PC-3 (cell line): Measurements from ENCODE around the gene MYO3B. TPM values are rescaled to one million over a fixed set of nuclear protein-coding genes. Genes with fewer than 3 reads are reported as not detected.

Experiments used
- ATAC-seq: fragments of 200-7000 bp; cut with Tn5 transposase; 2 replicates; pipeline ENCODE4 v1.9.1; 2020; ENCODE audit warnings: mild to moderate bottlenecking, moderate library complexity
- BruUV-seq: library from RNA; stranded (reverse); fragments of 400-500 nt; replicated peaks from 2 replicates; lab custom pipeline; 2021; lab: Mats Ljungman, UMichigan
- CTCF ChIA-PET: fragments of 300-600 bp; sonication (Branson Sonifier 250); formaldehyde crosslinking; loops from one replicate; lab custom pipeline; 2022; ENCODE audit warnings: antibody characterized with exemption; lab: Charles Lee
- POLR2A ChIA-PET: fragments of 300-600 bp; sonication (Branson Sonifier 250); formaldehyde crosslinking; loops from one replicate; lab custom pipeline; 2022; ENCODE audit warnings: antibody characterized with exemption; ENCODE audit not compliant: unreplicated experiment; lab: Charles Lee
- DNase-seq: peaks from one replicate; pipeline ENCODE4 v3.0.0-alpha.2; 2015
- H2AFZ ChIP-seq: fragments of 300-600 bp; sonication (generic); 2 replicates; pipeline ENCODE4 v1.6.0; 2016; ENCODE audit warnings: antibody characterized with exemption, low read length
- H3F3A ChIP-seq: fragments of 300-600 bp; sonication (generic); one replicate; pipeline ENCODE4 v1.6.0; 2017; ENCODE audit warnings: antibody characterized with exemption, low read length, control low read depth, mild to moderate bottlenecking; ENCODE audit not compliant: unreplicated experiment
- H3K27ac ChIP-seq: fragments of 300-600 bp; sonication (generic); 2 replicates; pipeline ENCODE4 v1.5.1; 2016; ENCODE audit warnings: mild to moderate bottlenecking, low read length
- H3K27me3 ChIP-seq: fragments of 300-600 bp; sonication (generic); 2 replicates; pipeline ENCODE4 v1.6.1; 2016; ENCODE audit warnings: low read length, mixed read lengths
- H3K36me3 ChIP-seq: fragments of 300-600 bp; sonication (generic); 2 replicates; pipeline ENCODE4 v1.6.1; 2016; ENCODE audit warnings: low read depth, mixed run types, low read length, mixed read lengths
- H3K4me1 ChIP-seq: fragments of 300-600 bp; sonication (generic); 2 replicates; pipeline ENCODE4 v1.5.1; 2016; ENCODE audit warnings: low read length; ENCODE audit not compliant: insufficient read depth
- H3K4me2 ChIP-seq: fragments of 300-600 bp; sonication (generic); 2 replicates; pipeline ENCODE4 v1.6.0; 2016; ENCODE audit warnings: low read length
- H3K4me3 ChIP-seq: fragments of 300-600 bp; sonication (generic); 2 replicates; pipeline ENCODE4 v1.5.1; 2016; ENCODE audit warnings: mild to moderate bottlenecking, low read length, mixed read lengths
- H3K79me2 ChIP-seq: fragments of 300-600 bp; sonication (generic); 2 replicates; pipeline ENCODE4 v1.6.1; 2017; ENCODE audit warnings: low read length, mixed read lengths
- H3K9ac ChIP-seq: fragments of 300-600 bp; sonication (generic); 2 replicates; pipeline ENCODE4 v1.6.0; 2016; ENCODE audit warnings: mild to moderate bottlenecking, low read length
- H3K9me2 ChIP-seq: fragments of 300-600 bp; sonication (generic); replicated peaks from 2 replicates; pipeline ENCODE4 v1.6.1; 2016; ENCODE audit warnings: mixed run types, low read length, mixed read lengths
- H3K9me3 ChIP-seq: fragments of 300-600 bp; sonication (generic); 2 replicates; pipeline ENCODE4 v1.6.1; 2016; ENCODE audit warnings: low read length, mixed read lengths
- H4K20me1 ChIP-seq: fragments of 300-600 bp; sonication (generic); 2 replicates; pipeline ENCODE4 v1.6.1; 2016; ENCODE audit warnings: low read length, mixed read lengths
- EZH2 ChIP-seq: fragments of 300-600 bp; sonication (generic); IDR thresholded peaks from one replicate; pipeline ENCODE4 v1.6.1; 2017; ENCODE audit warnings: antibody characterized with exemption, mild to moderate bottlenecking, low read length; ENCODE audit not compliant: unreplicated experiment
- EZH2phosphoT487 ChIP-seq: fragments of 300-600 bp; sonication (generic); IDR thresholded peaks from 2 replicates; pipeline ENCODE4 v1.6.1; 2018; ENCODE audit warnings: mild to moderate bottlenecking, antibody characterized with exemption, low read length, borderline replicate concordance
- intact Hi-C: fragments of 100-400 bp; cut with micrococcal nuclease; formaldehyde crosslinking; loops from 2 replicates; pipeline ENCODE4 v1.9.0; 2023
- total RNA-seq: library from RNA; depleted of rRNA; stranded (reverse); fragments of >200 nt; gene quantifications from 2 replicates; pipeline ENCODE4 v1.2.3, GENCODE V29; 2014
- TF ChIP-seq, protein P1 (sequence below): fragments of 300-600 bp; sonication (generic); conservative IDR thresholded peaks from 2 replicates; pipeline ENCODE4 v1.5.1; 2017; ENCODE audit warnings: antibody characterized with exemption, low read depth, mild to moderate bottlenecking, low read length

Gene MYO3B
- total RNA-seq, 1 experiment from 2014 or later: 1.1 TPM

DNA sequence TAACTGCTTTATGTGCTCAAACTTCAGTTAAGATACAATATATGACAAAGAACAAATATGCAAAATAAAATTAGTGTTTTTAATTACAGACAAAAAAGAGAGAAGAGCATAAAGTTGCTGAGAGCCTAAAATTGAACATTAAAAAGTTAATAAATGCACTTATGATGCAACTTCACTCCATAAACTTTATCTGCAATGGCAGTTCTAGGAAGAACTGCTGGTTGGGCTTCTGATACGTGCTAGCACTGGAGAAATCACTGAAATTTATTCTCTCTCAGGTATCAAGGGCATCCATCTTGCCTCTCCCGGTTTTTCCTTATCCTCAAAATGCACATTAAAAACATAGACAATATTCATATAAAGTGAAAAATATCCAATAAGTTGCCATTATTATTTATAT lies 35.7 kb downstream of the MYO3B start:
- Histone ChIP-seq H3K9me2 (no peaks in the 10 kb centered on the region), H4K20me1 (no peaks in the 10 kb centered on the region), H3K79me2 (no peaks in the 10 kb centered on the region), H3K27ac (no peak overlapping the region), H3K36me3 (no peaks in the 10 kb centered on the region), H2AFZ (no peak overlapping the region), H3K27me3 (no peaks in the 10 kb centered on the region), H3F3A (no peaks in the 10 kb centered on the region), H3K9ac (no peak overlapping the region), H3K4me3 (no peak overlapping the region), H3K4me2 (no peak overlapping the region), H3K9me3 (no peaks in the 10 kb centered on the region), H3K4me1 (no peaks in the 10 kb centered on the region)
- DNase-seq: no peak
- ATAC-seq: no peak
- TF ChIP-seq EZH2: no peak
- TF ChIP-seq, protein P1, sequence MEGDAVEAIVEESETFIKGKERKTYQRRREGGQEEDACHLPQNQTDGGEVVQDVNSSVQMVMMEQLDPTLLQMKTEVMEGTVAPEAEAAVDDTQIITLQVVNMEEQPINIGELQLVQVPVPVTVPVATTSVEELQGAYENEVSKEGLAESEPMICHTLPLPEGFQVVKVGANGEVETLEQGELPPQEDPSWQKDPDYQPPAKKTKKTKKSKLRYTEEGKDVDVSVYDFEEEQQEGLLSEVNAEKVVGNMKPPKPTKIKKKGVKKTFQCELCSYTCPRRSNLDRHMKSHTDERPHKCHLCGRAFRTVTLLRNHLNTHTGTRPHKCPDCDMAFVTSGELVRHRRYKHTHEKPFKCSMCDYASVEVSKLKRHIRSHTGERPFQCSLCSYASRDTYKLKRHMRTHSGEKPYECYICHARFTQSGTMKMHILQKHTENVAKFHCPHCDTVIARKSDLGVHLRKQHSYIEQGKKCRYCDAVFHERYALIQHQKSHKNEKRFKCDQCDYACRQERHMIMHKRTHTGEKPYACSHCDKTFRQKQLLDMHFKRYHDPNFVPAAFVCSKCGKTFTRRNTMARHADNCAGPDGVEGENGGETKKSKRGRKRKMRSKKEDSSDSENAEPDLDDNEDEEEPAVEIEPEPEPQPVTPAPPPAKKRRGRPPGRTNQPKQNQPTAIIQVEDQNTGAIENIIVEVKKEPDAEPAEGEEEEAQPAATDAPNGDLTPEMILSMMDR: no peak
- no peak for TF ChIP-seq EZH2phosphoT487
- no TSS peak for BruUV-seq
- ChIA-PET POLR2A (no interaction called here), CTCF (no interaction called here)
- intact Hi-C loops: no loop called here

DNA sequence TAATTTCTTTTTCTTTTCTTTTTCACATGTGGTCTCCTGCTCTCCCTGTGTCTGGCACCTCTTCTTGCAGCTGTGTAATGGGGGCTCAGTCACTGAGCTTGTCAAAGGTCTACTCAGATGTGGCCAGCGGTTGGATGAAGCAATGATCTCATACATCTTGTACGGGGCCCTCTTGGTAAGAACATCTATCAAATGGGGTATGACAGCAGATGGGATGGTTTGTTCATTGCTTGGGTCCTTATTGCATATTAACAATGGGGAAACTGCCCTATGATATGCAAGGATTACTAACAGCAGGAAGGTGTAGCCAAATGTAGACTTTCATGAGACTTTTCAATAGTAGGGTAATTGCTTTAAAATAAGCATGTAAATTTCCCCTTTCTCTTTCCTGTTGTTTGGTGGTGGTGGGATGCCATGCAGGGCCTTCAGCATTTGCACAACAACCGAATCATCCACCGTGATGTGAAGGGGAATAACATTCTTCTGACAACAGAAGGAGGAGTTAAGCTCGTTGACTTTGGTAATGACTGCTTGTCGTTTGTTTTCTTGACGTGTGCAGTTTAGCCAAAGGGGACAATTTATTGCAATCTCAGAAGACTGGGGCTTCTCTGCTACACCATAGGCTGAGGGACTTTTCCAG lies 36.5 kb downstream of the MYO3B start:
- POLR2A ChIA-PET: no interaction called here
- no peaks in the 10 kb centered on the region for H3K9me3 ChIP-seq
- CTCF ChIA-PET: no interaction called here
- H2AFZ ChIP-seq: no peak overlapping the region
- no peak for ATAC-seq
- H3K4me2 ChIP-seq: no peak overlapping the region
- intact Hi-C loops: no loop called here
- H3K4me3 ChIP-seq: no peak overlapping the region
- no peak overlapping the region for H3K9ac ChIP-seq
- no peaks in the 10 kb centered on the region for H3K4me1 ChIP-seq
- no peaks in the 10 kb centered on the region for H4K20me1 ChIP-seq
- no peak for DNase-seq
- no TSS peak for BruUV-seq
- no peaks in the 10 kb centered on the region for H3K27me3 ChIP-seq
- no peak overlapping the region for H3K27ac ChIP-seq
- no peaks in the 10 kb centered on the region for H3K36me3 ChIP-seq
- TF ChIP-seq EZH2 (no peak), EZH2phosphoT487 (no peak)
- TF ChIP-seq, protein P1: no peak
- no peaks in the 10 kb centered on the region for H3K79me2 ChIP-seq
- no peaks in the 10 kb centered on the region for H3K9me2 ChIP-seq
- no peaks in the 10 kb centered on the region for H3F3A ChIP-seq

GRCh38 chr2:170215021-170215420 lies 37.1 kb downstream of the MYO3B start:
- no TSS peak for BruUV-seq

More at GRCh38 chr2:170215021-170215420, 37.1 kb downstream of the MYO3B start:
- Histone ChIP-seq H3K79me2 (no peaks in the 10 kb centered on the region), H3K36me3 (no peaks in the 10 kb centered on the region), H4K20me1 (no peaks in the 10 kb centered on the region), H3K27ac (no peak overlapping the region), H3K9me3 (no peaks in the 10 kb centered on the region), H3K4me3 (no peak overlapping the region), H2AFZ (no peak overlapping the region), H3K27me3 (no peaks in the 10 kb centered on the region), H3K4me2 (no peak overlapping the region), H3K4me1 (no peaks in the 10 kb centered on the region), H3K9ac (no peak overlapping the region), H3F3A (no peaks in the 10 kb centered on the region), H3K9me2 (no peaks in the 10 kb centered on the region)
- ATAC-seq (no peak), DNase-seq (no peak)
- ChIA-PET POLR2A (no interaction called here), CTCF (no interaction called here)
- intact Hi-C loops: no loop called here
- TF ChIP-seq EZH2 (no peak), EZH2phosphoT487 (no peak)
- TF ChIP-seq, protein P1: no peak
